ENCODE measurements around the gene SEMA3E.

GRCh38 chr7:83691095-83691494 lies 42.2 kb upstream of the SEMA3E start:
- TF ChIP-seq, protein P1, sequence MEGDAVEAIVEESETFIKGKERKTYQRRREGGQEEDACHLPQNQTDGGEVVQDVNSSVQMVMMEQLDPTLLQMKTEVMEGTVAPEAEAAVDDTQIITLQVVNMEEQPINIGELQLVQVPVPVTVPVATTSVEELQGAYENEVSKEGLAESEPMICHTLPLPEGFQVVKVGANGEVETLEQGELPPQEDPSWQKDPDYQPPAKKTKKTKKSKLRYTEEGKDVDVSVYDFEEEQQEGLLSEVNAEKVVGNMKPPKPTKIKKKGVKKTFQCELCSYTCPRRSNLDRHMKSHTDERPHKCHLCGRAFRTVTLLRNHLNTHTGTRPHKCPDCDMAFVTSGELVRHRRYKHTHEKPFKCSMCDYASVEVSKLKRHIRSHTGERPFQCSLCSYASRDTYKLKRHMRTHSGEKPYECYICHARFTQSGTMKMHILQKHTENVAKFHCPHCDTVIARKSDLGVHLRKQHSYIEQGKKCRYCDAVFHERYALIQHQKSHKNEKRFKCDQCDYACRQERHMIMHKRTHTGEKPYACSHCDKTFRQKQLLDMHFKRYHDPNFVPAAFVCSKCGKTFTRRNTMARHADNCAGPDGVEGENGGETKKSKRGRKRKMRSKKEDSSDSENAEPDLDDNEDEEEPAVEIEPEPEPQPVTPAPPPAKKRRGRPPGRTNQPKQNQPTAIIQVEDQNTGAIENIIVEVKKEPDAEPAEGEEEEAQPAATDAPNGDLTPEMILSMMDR (IDR thresholded peaks at IDR 0.05; ENCODE audit: low read depth, low read length) = no peak
- no peak for TF ChIP-seq EZH2phosphoT487 (IDR thresholded peaks at IDR 0.05; ENCODE audit: low read depth)
